Peyer's patch (tissue), 4 donors: Measurements from ENCODE around the gene PI4KA. TPM values are rescaled to one million over a fixed set of nuclear protein-coding genes. Genes with fewer than 3 reads are reported as not detected.

Experiments
- DNase-seq, 3 donors: peaks; one replicate each; pipeline ENCODE4 v3.0.0-alpha.2; 2017 to 2019
- H3K27ac ChIP-seq, 4 donors: fragments of 200-600 bp; sonication (generic); one replicate each; pipeline ENCODE4 v1.5.1; 2016 to 2019
- H3K27me3 ChIP-seq, 2 donors: fragments of 200-600 bp; sonication (generic); one replicate each; pipeline ENCODE4 v1.5.1; 2019
- H3K36me3 ChIP-seq, 3 donors: fragments of 200-600 bp; sonication (generic); one replicate each; pipeline ENCODE4 v1.5.1; 2016 to 2019
- H3K4me1 ChIP-seq, 4 donors: fragments of 200-600 bp; sonication (generic); one replicate each; pipeline ENCODE4 v1.5.1; 2016 to 2019
- H3K4me3 ChIP-seq, 4 donors: fragments of 200-600 bp; sonication (generic); 1 replicate in 3 of 4; 2 replicates in 1 of 4; pipeline ENCODE4 v1.5.1; 2016 to 2019; ENCODE audit warnings: mild to moderate bottlenecking in 1 of 4
- H3K9me3 ChIP-seq, 4 donors: fragments of 200-600 bp; sonication (generic); one replicate each; pipeline ENCODE4 v1.5.1; 2016 to 2019; ENCODE audit warnings: mild to moderate bottlenecking in 1 of 4
- POLR2A ChIP-seq, 2 donors: fragments of 450-650 bp; IDR thresholded peaks; one replicate each; pipeline ENCODE4 v1.5.1; 2017; ENCODE audit warnings: antibody characterized with exemption in 2 of 2, mild to moderate bottlenecking in 2 of 2, moderate library complexity in 2 of 2
- total RNA-seq, 4 donors: library from RNA; depleted of rRNA; stranded (reverse); fragments of >200 nt; gene quantifications; one replicate each; pipeline ENCODE4 v1.1.0, GENCODE V29; 2016
- TF ChIP-seq, protein P1 (sequence below), 6 experiments: fragments of 450-650 bp in 4 of 6; fragments of 200-600 bp in 2 of 6; sonication (generic) in 1 of 6; IDR thresholded peaks; one replicate each; pipeline ENCODE4 v1.5.1; 2017 to 2019; ENCODE audit warnings: antibody characterized with exemption in 6 of 6, mild to moderate bottlenecking in 3 of 6, moderate library complexity in 1 of 6

PI4KA gene
- total RNA-seq, 4 donors from 2014 or later, result 99.7 to 184 (median 161) TPM

DNA sequence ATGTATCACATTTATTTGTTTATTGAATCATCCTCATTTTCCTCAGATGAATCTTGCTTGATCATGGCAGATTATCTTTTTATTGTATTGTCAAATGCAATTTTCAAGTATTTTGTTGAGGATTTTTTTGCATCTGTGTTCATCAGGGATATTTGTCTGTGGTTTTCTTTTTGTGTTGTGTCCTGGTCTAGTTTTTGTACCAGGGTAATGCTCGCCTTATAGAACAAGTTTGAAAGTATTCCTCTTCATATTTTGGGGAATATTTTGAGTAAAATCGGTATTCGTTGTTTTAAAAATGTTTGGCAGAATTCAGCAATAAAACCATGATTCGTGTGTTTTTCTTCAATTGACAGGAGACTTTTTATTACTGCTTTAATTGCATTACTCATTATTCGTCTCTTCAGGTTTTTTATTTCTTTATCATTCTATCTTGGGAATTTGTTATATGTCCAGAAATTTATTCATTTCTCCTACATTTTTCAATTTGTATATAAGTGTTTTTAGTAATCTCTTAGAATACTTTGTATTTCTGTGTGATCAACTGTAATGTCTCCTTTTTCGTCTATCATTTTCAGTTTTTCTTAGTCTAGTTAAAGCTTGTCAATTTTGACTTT is 198.1 kb downstream of the PI4KA start:
- DNase-seq, result no peak
- Histone ChIP-seq H3K27ac (no peak overlapping the region), H3K4me3 (no peak overlapping the region), H3K4me1 (no peaks in the 10 kb centered on the region), H3K36me3 (no peaks in the 10 kb centered on the region), H3K27me3 (no peaks in the 10 kb centered on the region), H3K9me3 (peaks cover 0 to 6% (median 0%) of the 10 kb centered on the region in 4 donors)
- TF ChIP-seq, protein P1, sequence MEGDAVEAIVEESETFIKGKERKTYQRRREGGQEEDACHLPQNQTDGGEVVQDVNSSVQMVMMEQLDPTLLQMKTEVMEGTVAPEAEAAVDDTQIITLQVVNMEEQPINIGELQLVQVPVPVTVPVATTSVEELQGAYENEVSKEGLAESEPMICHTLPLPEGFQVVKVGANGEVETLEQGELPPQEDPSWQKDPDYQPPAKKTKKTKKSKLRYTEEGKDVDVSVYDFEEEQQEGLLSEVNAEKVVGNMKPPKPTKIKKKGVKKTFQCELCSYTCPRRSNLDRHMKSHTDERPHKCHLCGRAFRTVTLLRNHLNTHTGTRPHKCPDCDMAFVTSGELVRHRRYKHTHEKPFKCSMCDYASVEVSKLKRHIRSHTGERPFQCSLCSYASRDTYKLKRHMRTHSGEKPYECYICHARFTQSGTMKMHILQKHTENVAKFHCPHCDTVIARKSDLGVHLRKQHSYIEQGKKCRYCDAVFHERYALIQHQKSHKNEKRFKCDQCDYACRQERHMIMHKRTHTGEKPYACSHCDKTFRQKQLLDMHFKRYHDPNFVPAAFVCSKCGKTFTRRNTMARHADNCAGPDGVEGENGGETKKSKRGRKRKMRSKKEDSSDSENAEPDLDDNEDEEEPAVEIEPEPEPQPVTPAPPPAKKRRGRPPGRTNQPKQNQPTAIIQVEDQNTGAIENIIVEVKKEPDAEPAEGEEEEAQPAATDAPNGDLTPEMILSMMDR (IDR thresholded peaks at IDR 0.05), result no peak
- no peak for TF ChIP-seq POLR2A (IDR thresholded peaks at IDR 0.05)

DNA sequence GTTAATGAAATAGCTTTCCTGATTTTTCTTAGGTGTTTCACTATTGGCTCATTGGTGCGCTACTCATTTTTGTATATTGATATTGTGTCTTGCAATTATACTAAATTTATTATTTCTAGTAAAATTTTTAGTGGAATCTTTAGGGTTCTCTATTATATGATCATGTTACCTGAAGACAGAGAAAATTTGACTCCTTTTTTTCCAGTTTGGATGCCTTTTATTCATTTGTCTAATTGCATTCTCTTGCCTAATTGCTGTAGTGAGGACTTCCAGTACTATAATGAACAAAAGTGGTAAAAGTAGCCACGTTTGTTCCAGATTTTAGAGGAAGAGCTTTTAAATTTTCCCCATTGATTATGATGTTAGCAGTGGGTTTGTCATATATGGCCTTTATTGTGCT is 198.7 kb downstream of the PI4KA start:
- no peak overlapping the region for H3K4me3 ChIP-seq
- peaks cover 0 to 6% (median 0%) of the 10 kb centered on the region in 4 donors for H3K9me3 ChIP-seq
- no peak for TF ChIP-seq POLR2A (IDR thresholded peaks at IDR 0.05)
- DNase-seq, result no peak
- no peak overlapping the region for H3K27ac ChIP-seq
- H3K36me3 ChIP-seq, result no peaks in the 10 kb centered on the region
- no peaks in the 10 kb centered on the region for H3K4me1 ChIP-seq
- H3K27me3 ChIP-seq, result no peaks in the 10 kb centered on the region

DNA sequence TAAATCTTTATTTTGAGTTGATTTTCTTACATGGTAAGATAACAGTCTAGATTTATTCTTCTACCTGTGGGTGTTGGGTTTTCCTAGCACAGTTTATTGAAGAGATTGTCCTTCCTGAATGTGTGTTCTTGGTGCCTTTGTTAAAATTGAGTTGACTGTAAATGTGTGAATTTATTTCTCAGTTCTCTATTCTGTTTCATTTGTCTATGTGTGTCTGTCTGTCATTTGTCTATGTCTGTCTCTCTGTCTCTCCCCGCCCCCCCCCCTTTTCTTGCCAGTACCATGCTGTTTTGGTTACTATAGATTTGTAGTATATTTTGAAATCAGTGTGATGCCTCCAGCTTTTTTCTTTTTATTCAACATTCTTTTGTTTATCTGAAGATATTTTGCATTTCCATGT is 199.4 kb downstream of the PI4KA start:
- Histone ChIP-seq H3K9me3 (peaks cover 0 to 6% (median 0%) of the 10 kb centered on the region in 4 donors), H3K36me3 (no peaks in the 10 kb centered on the region), H3K27me3 (no peaks in the 10 kb centered on the region), H3K4me3 (no peak overlapping the region), H3K27ac (no peak overlapping the region), H3K4me1 (no peaks in the 10 kb centered on the region)
- TF ChIP-seq, protein P1 (IDR thresholded peaks at IDR 0.05), result no peak
- TF ChIP-seq POLR2A (IDR thresholded peaks at IDR 0.05), result no peak
- DNase-seq, result no peak

DNA sequence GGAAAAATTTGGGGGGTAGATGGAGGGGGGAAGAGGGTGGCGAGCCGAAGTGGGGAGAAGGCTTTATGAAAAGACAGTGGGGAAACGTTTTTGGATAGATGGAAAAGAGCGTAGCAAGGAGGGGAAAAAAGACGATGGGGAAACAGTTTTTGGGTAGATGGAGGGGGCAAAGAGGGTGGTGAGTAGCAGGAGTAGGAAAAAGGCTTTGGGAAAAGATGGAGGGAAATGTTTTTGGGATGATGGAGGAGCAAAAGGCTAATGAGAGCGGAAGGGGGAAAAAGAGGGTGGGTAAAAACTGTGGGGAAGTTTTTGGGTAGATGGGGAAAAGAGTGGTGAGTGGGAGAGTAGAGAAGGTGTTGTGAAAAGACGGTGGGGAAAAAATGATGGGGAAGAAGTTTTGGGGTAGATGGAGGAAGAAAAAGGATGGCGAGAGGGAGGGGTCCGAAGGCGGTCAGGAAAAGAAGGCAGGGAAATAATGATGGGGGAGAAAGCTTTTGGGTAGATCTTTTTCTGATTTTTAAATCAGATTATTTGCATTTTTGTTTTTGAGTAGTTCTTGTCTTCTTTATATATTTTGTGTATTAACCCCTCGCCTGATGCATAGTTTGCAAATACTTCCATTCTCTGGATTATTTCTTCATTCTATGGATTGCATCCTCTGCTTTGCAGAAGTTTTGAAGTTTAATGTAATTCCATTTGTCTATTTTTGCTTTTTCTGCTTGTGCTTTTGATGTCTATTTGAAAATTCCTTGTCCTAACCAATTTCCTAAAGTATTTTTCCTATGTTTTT is 200.0 kb downstream of the PI4KA start:
- H3K4me1 ChIP-seq, result no peaks in the 10 kb centered on the region
- H3K27me3 ChIP-seq, result no peaks in the 10 kb centered on the region
- H3K36me3 ChIP-seq, result no peaks in the 10 kb centered on the region
- no peak overlapping the region for H3K27ac ChIP-seq
- DNase-seq, result no peak
- TF ChIP-seq POLR2A (IDR thresholded peaks at IDR 0.05), result no peak
- TF ChIP-seq, protein P1 (IDR thresholded peaks at IDR 0.05), result no peak
- H3K9me3 ChIP-seq, result peaks cover 0 to 1% (median 0%) of the 10 kb centered on the region in 4 donors
- H3K4me3 ChIP-seq, result no peak overlapping the region

GRCh38 chr22:20657963-20658362 is 200.6 kb downstream of the PI4KA start:
- Histone ChIP-seq H3K4me1 (no peaks in the 10 kb centered on the region), H3K27me3 (no peaks in the 10 kb centered on the region), H3K27ac (no peak overlapping the region)

More at GRCh38 chr22:20657963-20658362, 200.6 kb downstream of the PI4KA start:
- Histone ChIP-seq H3K4me3 (no peak overlapping the region), H3K36me3 (no peaks in the 10 kb centered on the region), H3K9me3 (no peaks in the 10 kb centered on the region)
- no peak for TF ChIP-seq POLR2A (IDR thresholded peaks at IDR 0.05)
- TF ChIP-seq, protein P1 (IDR thresholded peaks at IDR 0.05), result no peak
- DNase-seq, result no peak

Other genes starting within 250 kb of the PI4KA start
- not detected for gene SERPIND1, start 84.7 kb downstream of the PI4KA start, total RNA-seq
- 10 to 100 TPM; 13.2 to 21.5 (median 18.3) TPM for gene SNAP29, start 196 bp upstream of the PI4KA start, total RNA-seq
- gene CRKL, start 58.6 kb upstream of the PI4KA start, total RNA-seq, result 10 to 100 TPM; 39.6 to 58.8 (median 58.2) TPM
- gene AIFM3, start 108.4 kb upstream of the PI4KA start, total RNA-seq, result 10 to 100 TPM in 3 of 4 donors, 1 to 10 TPM in 1; 9.5 to 21.9 (median 11.7) TPM
- 100 to 1,000 TPM in 1 of 4 donors, 10 to 100 TPM in 3; 65.5 to 144 (median 88.5) TPM for gene LZTR1, start 123.5 kb upstream of the PI4KA start, total RNA-seq
- gene THAP7, start 143.3 kb upstream of the PI4KA start, total RNA-seq, result 10 to 100 TPM; 19.8 to 54.7 (median 29.5) TPM
- gene P2RX6, start 156.4 kb upstream of the PI4KA start, total RNA-seq, result 1 to 10 TPM in 2 of 4 donors, not detected in 2; 1.7 to 2.0 TPM
- 1 to 10 TPM in 3 of 4 donors, under 1 TPM in 1; 0.40 to 3.7 (median 2.2) TPM for gene SLC7A4, start 173.8 kb upstream of the PI4KA start, total RNA-seq
- not detected for gene LRRC74B, start 187.1 kb upstream of the PI4KA start, total RNA-seq